ENCODE measurements around the gene STRIP2. TPM values are rescaled to one million over a fixed set of nuclear protein-coding genes. Genes with fewer than 3 reads are reported as not detected.

The STRIP2 gene
- total RNA-seq, 1 experiment from 2014 or later: 10.8 TPM

DNA sequence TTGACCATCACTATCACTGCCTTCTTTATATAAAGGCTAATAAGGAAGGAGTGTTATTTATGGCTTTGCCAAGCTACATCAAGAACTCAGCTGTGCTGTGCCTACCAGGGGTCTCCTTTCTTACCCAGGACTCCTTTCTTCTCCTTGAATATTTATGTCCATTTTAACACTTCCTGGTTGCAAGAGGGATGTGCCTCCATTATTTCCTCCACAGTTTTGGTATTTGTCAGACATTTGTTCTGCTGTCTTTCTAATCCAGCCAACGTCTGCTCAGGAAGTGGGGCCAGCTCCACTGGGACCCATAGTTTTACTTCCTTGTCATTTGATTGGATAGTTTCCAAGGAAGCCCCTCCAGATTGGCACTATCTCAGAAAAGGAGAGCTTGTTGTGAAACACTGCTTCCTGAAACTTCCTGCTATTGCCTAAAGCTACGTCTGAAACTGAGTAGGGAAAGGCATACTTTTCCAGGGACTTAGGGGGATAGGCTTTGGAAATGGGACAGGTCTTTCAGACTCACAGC is 6.6 kb upstream of the STRIP2 start:
- Histone ChIP-seq H3K4me3 (replicated peaks in 1 of 2; ENCODE audit: low read depth in 1 of 2, low read length in 2 of 2) (no peak overlapping the region), H2AFZ (ENCODE audit: low read depth, low read length, poor library complexity, severe bottlenecking) (no peak overlapping the region), H3K27me3 (ENCODE audit: insufficient read depth, low read length) (no peaks in the 10 kb centered on the region), H3K4me2 (ENCODE audit: low read length) (no peak overlapping the region), H4K20me1 (ENCODE audit: insufficient read depth) (no peaks in the 10 kb centered on the region), H3K9me2 (ENCODE audit: insufficient read depth) (no peaks in the 10 kb centered on the region), H3K27ac (ENCODE audit: low read depth, low read length) (no peak overlapping the region), H3K79me2 (ENCODE audit: insufficient read depth, low read length) (no peaks in the 10 kb centered on the region), H3K36me3 (ENCODE audit: control insufficient read depth in 1 of 2, insufficient read depth in 2 of 2, low read length in 2 of 2) (no peaks in the 10 kb centered on the region; a peak in 1 of 4 replicates), H3K9me3 (ENCODE audit: control insufficient read depth in 1 of 2, insufficient read depth in 1 of 2, low read depth in 1 of 2, low read length in 2 of 2) (no peaks in the 10 kb centered on the region), H3K4me1 (ENCODE audit: control insufficient read depth in 1 of 2, insufficient read depth in 2 of 2, low read length in 2 of 2) (peaks cover 2 to 6% of the 10 kb centered on the region in 2 experiments; a peak in 3 of 4 replicates), H3K9ac (ENCODE audit: low read length) (no peak overlapping the region)
- intact Hi-C loops (cut with micrococcal nuclease): no loop called here
- POLR2A ChIA-PET: no interaction called here
- ATAC-seq (no peak), DNase-seq (ENCODE audit: low read depth, low spot score) (no peak)
- CTCF ChIA-PET: no interaction called here
- TF ChIP-seq CTCF (IDR thresholded peaks at IDR 0.05 in 2 of 3, conservative IDR thresholded peaks at IDR 0.05 in 1 of 3; ENCODE audit: borderline replicate concordance in 1 of 3, insufficient read depth in 1 of 3, low read depth in 2 of 3, low read length in 2 of 3) (no peak), FOSL1 (IDR thresholded peaks at IDR 0.05; ENCODE audit: low read depth) (no peak), ZNF274 (IDR thresholded peaks at IDR 0.05; ENCODE audit: low read depth, low read length) (no peak), TCF7L2 (IDR thresholded peaks at IDR 0.05; ENCODE audit: borderline replicate concordance, extremely low read depth, insufficient read depth, insufficient read length) (no peak), POLR2AphosphoS5 (IDR thresholded peaks at IDR 0.05; ENCODE audit: low read depth, low read length) (no peak), SP1 (IDR thresholded peaks at IDR 0.05; ENCODE audit: low read depth) (no peak), CBX3 (IDR thresholded peaks at IDR 0.05; ENCODE audit: low read depth) (no peak), POLR2A (IDR thresholded peaks at IDR 0.05; ENCODE audit: borderline replicate concordance, extremely low read depth, insufficient read depth, insufficient read length) (no peak), SIN3A (IDR thresholded peaks at IDR 0.05; ENCODE audit: low read depth) (no peak), ZFX (IDR thresholded peaks at IDR 0.05) (no peak), EZH2phosphoT487 (IDR thresholded peaks at IDR 0.05; ENCODE audit: borderline replicate concordance) (no peak), YY1 (IDR thresholded peaks at IDR 0.05; ENCODE audit: extremely low read depth, insufficient replicate concordance, low read depth, low read length) (no peak), JUND (IDR thresholded peaks at IDR 0.05) (no peak)
- TF ChIP-seq, protein P1, sequence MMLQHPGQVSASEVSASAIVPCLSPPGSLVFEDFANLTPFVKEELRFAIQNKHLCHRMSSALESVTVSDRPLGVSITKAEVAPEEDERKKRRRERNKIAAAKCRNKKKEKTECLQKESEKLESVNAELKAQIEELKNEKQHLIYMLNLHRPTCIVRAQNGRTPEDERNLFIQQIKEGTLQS (IDR thresholded peaks at IDR 0.05): no peak
- TF ChIP-seq, protein P2, sequence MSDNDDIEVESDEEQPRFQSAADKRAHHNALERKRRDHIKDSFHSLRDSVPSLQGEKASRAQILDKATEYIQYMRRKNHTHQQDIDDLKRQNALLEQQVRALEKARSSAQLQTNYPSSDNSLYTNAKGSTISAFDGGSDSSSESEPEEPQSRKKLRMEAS (IDR thresholded peaks at IDR 0.05): no peak
- RAD21 ChIA-PET (ENCODE audit: low non-redundant PET in 1 of 2, low total read pairs in 2 of 2, uncharacterized antibody in 2 of 2, unreplicated experiment in 2 of 2): no interaction called here
- BruUV-seq (replicated peaks): no TSS peak
